Measurements from ENCODE around the gene PDE4D.
"Not testable (repeated sequence)": the region's sequence is repeated elsewhere in the genome, so short reads cannot be mapped to it uniquely, and the experiment has no call there.

PDE4D gene

GRCh38 chr5:59423021-59423420, 470.5 kb downstream of the PDE4D start:
- TF ChIP-seq CTCF (IDR thresholded peaks at IDR 0.05; ENCODE audit: insufficient read depth, missing control alignments): no peak
- DNase-seq (ENCODE audit: insufficient read length, low spot score): no peak
- FAIRE-seq: no peak

GRCh38 chr5:59421986-59422941, 471.3 kb downstream of the PDE4D start:
- no peak for TF ChIP-seq CTCF (IDR thresholded peaks at IDR 0.05; ENCODE audit: insufficient read depth, missing control alignments)
- DNase-seq (ENCODE audit: insufficient read length, low spot score) (no peak), FAIRE-seq (no peak)

- no peak for TF ChIP-seq CTCF (IDR thresholded peaks at IDR 0.05; ENCODE audit: insufficient read depth, missing control alignments)
- DNase-seq (ENCODE audit: insufficient read length, low spot score) (no peak), FAIRE-seq (no peak)
Measured at GRCh38 chr5:59420596-59420995, 472.9 kb downstream of the PDE4D start.

DNA sequence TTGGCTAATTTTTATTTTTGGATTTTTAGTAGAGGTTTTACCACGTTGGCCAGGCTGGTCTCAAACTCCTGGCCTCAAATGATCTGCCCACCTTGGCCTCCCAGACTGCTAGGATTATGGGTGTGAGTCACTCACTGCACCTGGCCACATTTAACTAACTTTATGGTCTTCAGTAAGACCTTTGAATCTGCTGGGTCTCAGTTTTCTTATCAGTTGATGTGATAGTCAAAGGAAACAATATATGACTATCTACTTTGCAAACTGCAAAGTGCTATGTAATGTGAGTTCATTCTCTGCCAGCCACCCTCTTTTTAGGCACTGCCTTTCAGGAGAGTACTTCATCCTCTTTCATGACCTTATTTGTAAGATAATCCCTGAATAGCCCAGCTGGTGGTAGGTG, 474.7 kb downstream of the PDE4D start:
- FAIRE-seq (no peak), DNase-seq (ENCODE audit: insufficient read length, low spot score) (no peak)
- TF ChIP-seq CTCF (IDR thresholded peaks at IDR 0.05; ENCODE audit: insufficient read depth, missing control alignments): no peak

- DNase-seq (ENCODE audit: insufficient read length, low spot score) (no peak), FAIRE-seq (no peak)
- TF ChIP-seq CTCF (IDR thresholded peaks at IDR 0.05; ENCODE audit: insufficient read depth, missing control alignments): no peak
Measured at GRCh38 chr5:59416451-59416850, 477.1 kb downstream of the PDE4D start.

GRCh38 chr5:59416026-59416425, 477.5 kb downstream of the PDE4D start:
- no peak for TF ChIP-seq CTCF (IDR thresholded peaks at IDR 0.05; ENCODE audit: insufficient read depth, missing control alignments)
- no peak for FAIRE-seq
- DNase-seq (ENCODE audit: insufficient read length, low spot score): no peak

GRCh38 chr5:59412428-59412827, 481.1 kb downstream of the PDE4D start:
- no peak for TF ChIP-seq CTCF (IDR thresholded peaks at IDR 0.05; ENCODE audit: insufficient read depth, missing control alignments)
- FAIRE-seq: no peak

GRCh38 chr5:59408997-59409396, 484.5 kb downstream of the PDE4D start:
- FAIRE-seq; DNase-seq (ENCODE audit: insufficient read length, low spot score): not testable (repeated sequence)

More at GRCh38 chr5:59412428-59412827, 481.1 kb downstream of the PDE4D start:
- DNase-seq (ENCODE audit: insufficient read length, low spot score): no peak
